HCT116 (cell line): ENCODE data around the gene TPD52L1. TPM values are rescaled to one million over a fixed set of nuclear protein-coding genes. Genes with fewer than 3 reads are reported as not detected.

ENCODE experiments used
- ATAC-seq: fragments of 200-7000 bp; cut with Tn5 transposase; 2 replicates; pipeline ENCODE4 v1.9.1; 2020; ENCODE audit warnings: mild to moderate bottlenecking, moderate library complexity
- BruUV-seq: library from RNA; stranded (reverse); fragments of 400-500 nt; replicated peaks from 2 replicates; lab custom pipeline; 2021; lab: Mats Ljungman, UMichigan
- CTCF ChIA-PET: fragments of 300-600 bp; sonication (Branson Sonifier 250); formaldehyde crosslinking; loops from one replicate; lab custom pipeline; 2021; ENCODE audit warnings: antibody characterized with exemption; lab: Charles Lee
- POLR2A ChIA-PET: fragments of 300-600, 350-600 bp; sonication (Branson Sonifier 250); formaldehyde crosslinking; loops from one replicate; lab custom pipeline; 2021; ENCODE audit warnings: antibody characterized with exemption; lab: Charles Lee
- RAD21 ChIA-PET, 2 experiments: fragments of 300-600 bp; sonication (Branson Sonifier 250); formaldehyde crosslinking; loops; one replicate each; lab custom pipeline; 2023; ENCODE audit warnings: low total read pairs in 2 of 2; ENCODE audit not compliant: uncharacterized antibody in 2 of 2, unreplicated experiment in 2 of 2, low non-redundant PET in 1 of 2; lab: Charles Lee
- DNase-seq: peaks from one replicate; pipeline ENCODE4 v3.0.0-alpha.2; 2010; ENCODE audit warnings: low read depth, low spot score
- H2AFZ ChIP-seq: fragments of 200-600 bp; shearing (Covaris generic), sonication (generic); 2 replicates; pipeline ENCODE4 v1.6.1; 2017; ENCODE audit warnings: low read depth, mixed run types, mixed read lengths, antibody characterized with exemption, low read length; ENCODE audit not compliant: poor library complexity, severe bottlenecking
- H3K27ac ChIP-seq: 2 replicates; pipeline ENCODE4 v1.5.1; 2012; ENCODE audit warnings: low read depth, low read length
- H3K27me3 ChIP-seq: fragments of 200-600 bp; sonication (generic); 2 replicates; pipeline ENCODE4 v1.6.1; 2016; ENCODE audit warnings: mixed run types, low read length, mixed read lengths; ENCODE audit not compliant: insufficient read depth
- H3K36me3 ChIP-seq, 2 experiments: fragments of 200-500 bp in 1 of 2; fragments of 200-600 bp in 1 of 2; sonication (Bioruptor generic) in 1 of 2; sonication (generic) in 1 of 2; 2 replicates each; pipeline versions ENCODE4 v1.5.1 to v1.6.1; 2014 to 2016; ENCODE audit warnings: low read length in 2 of 2, inconsistent platforms in 1 of 2, mixed read lengths in 1 of 2, mixed run types in 1 of 2; ENCODE audit not compliant: insufficient read depth in 2 of 2, control insufficient read depth in 1 of 2
- H3K4me1 ChIP-seq, 2 experiments: fragments of 200-600 bp in 1 of 2; sonication (generic) in 1 of 2; 2 replicates each; pipeline versions ENCODE4 v1.5.1 to v1.6.1; 2012 to 2017; ENCODE audit warnings: low read length in 2 of 2, inconsistent platforms in 1 of 2, mild to moderate bottlenecking in 1 of 2, mixed read lengths in 1 of 2, mixed run types in 1 of 2, moderate library complexity in 1 of 2; ENCODE audit not compliant: insufficient read depth in 2 of 2, control insufficient read depth in 1 of 2
- H3K4me2 ChIP-seq: fragments of 200-600 bp; sonication (generic); 2 replicates; pipeline ENCODE4 v1.6.1; 2017; ENCODE audit warnings: mixed run types, low read length, mixed read lengths
- H3K4me3 ChIP-seq, 2 experiments: fragments of 200-600 bp in 1 of 2; sonication (generic) in 1 of 2; replicated peaks in 1 of 2; 2 replicates each; pipeline ENCODE4 v1.5.1; 2011 to 2016; ENCODE audit warnings: low read length in 2 of 2, control low read depth in 1 of 2, low read depth in 1 of 2, mild to moderate bottlenecking in 1 of 2, mixed read lengths in 1 of 2, mixed run types in 1 of 2
- H3K79me2 ChIP-seq: fragments of 200-600 bp; sonication (generic); 2 replicates; pipeline ENCODE4 v1.6.1; 2017; ENCODE audit warnings: mild to moderate bottlenecking, mixed run types, low read length, moderate library complexity, mixed read lengths; ENCODE audit not compliant: insufficient read depth
- H3K9ac ChIP-seq: fragments of 200-600 bp; sonication (generic); 2 replicates; pipeline ENCODE4 v1.6.1; 2016; ENCODE audit warnings: low read length, mixed read lengths
- H3K9me2 ChIP-seq: fragments of 200-600 bp; sonication (generic), shearing (Covaris generic); 2 replicates; pipeline ENCODE4 v1.6.1; 2017; ENCODE audit warnings: mixed run types, mild to moderate bottlenecking, moderate library complexity; ENCODE audit not compliant: insufficient read depth
- H3K9me3 ChIP-seq, 2 experiments: fragments of 200-500 bp in 1 of 2; fragments of 200-600 bp in 1 of 2; sonication (Bioruptor generic) in 1 of 2; sonication (generic) in 1 of 2; 2 replicates each; pipeline ENCODE4 v1.6.1; 2014 to 2017; ENCODE audit warnings: low read length in 2 of 2, mixed read lengths in 2 of 2, inconsistent platforms in 1 of 2, low read depth in 1 of 2, mild to moderate bottlenecking in 1 of 2, mixed run types in 1 of 2, moderate library complexity in 1 of 2; ENCODE audit not compliant: control insufficient read depth in 1 of 2, insufficient read depth in 1 of 2
- H4K20me1 ChIP-seq: fragments of 200-600 bp; sonication (generic), shearing (Covaris generic); 2 replicates; pipeline ENCODE4 v1.6.1; 2017; ENCODE audit warnings: mixed run types, mild to moderate bottlenecking, moderate library complexity; ENCODE audit not compliant: insufficient read depth
- CEBPB ChIP-seq: IDR thresholded peaks from 2 replicates; pipeline ENCODE4 v1.6.1; 2012; ENCODE audit warnings: low read depth
- CTCF ChIP-seq, 3 experiments: fragments of 200-600 bp in 1 of 3; sonication (generic) in 1 of 3; IDR thresholded peaks in 2 of 3; conservative IDR thresholded peaks in 1 of 3; 2 replicates each; pipeline ENCODE4 v1.5.1; 2012 to 2017; ENCODE audit warnings: low read depth in 2 of 3, low read length in 2 of 3, antibody characterized with exemption in 1 of 3, borderline replicate concordance in 1 of 3, control low read depth in 1 of 3, mild to moderate bottlenecking in 1 of 3, mixed read lengths in 1 of 3, mixed run types in 1 of 3, moderate library complexity in 1 of 3; ENCODE audit not compliant: insufficient read depth in 1 of 3
- EGR1 ChIP-seq: IDR thresholded peaks from 2 replicates; pipeline ENCODE4 v1.6.1; 2012; ENCODE audit warnings: low read depth
- ELF1 ChIP-seq: IDR thresholded peaks from 2 replicates; pipeline ENCODE4 v1.6.1; 2012; ENCODE audit warnings: low read depth, borderline replicate concordance
- EZH2phosphoT487 ChIP-seq: fragments of 200-600 bp; IDR thresholded peaks from 2 replicates; pipeline ENCODE4 v1.6.1; 2018; ENCODE audit warnings: antibody characterized with exemption, borderline replicate concordance
- JUND ChIP-seq: IDR thresholded peaks from 2 replicates; pipeline ENCODE4 v1.6.1; 2012
- POLR2AphosphoS5 ChIP-seq: IDR thresholded peaks from 2 replicates; pipeline ENCODE4 v1.6.1; 2011; ENCODE audit warnings: mild to moderate bottlenecking, low read depth, low read length, moderate library complexity
- RAD21 ChIP-seq: IDR thresholded peaks from 2 replicates; pipeline ENCODE4 v1.6.1; 2012; ENCODE audit warnings: low read depth, mild to moderate bottlenecking
- SIN3A ChIP-seq: IDR thresholded peaks from 2 replicates; pipeline ENCODE4 v1.6.1; 2012; ENCODE audit warnings: low read depth
- SP1 ChIP-seq: IDR thresholded peaks from 2 replicates; pipeline ENCODE4 v1.6.1; 2012; ENCODE audit warnings: low read depth
- ZFX ChIP-seq: fragments of 450-650 bp; IDR thresholded peaks from 2 replicates; pipeline ENCODE4 v1.6.1; 2017
- ZNF274 ChIP-seq: fragments of 200-500 bp; sonication (Bioruptor generic); IDR thresholded peaks from 2 replicates; pipeline ENCODE4 v1.6.1; 2014; ENCODE audit warnings: mild to moderate bottlenecking, low read depth, low read length, inconsistent platforms
- intact Hi-C: fragments of 100-400 bp; cut with micrococcal nuclease; formaldehyde crosslinking; loops from 2 replicates; pipeline ENCODE4 v1.10.0; 2022
- total RNA-seq: library from RNA; stranded (reverse); gene quantifications from one replicate; pipeline ENCODE4 v1.2.1, GENCODE V29; 2021; ENCODE audit not compliant: unreplicated experiment

TPD52L1 gene
- total RNA-seq, 1 experiment from 2014 or later: 64.1 TPM

GRCh38 chr6:125151700-125152099, 1.9 kb upstream of the TPD52L1 start (continued):
- no peak for TF ChIP-seq SIN3A
- TF ChIP-seq JUND: no peak
- no peak for TF ChIP-seq EZH2phosphoT487
- TF ChIP-seq, all 23 proteins: peak for 0

- DNase-seq (no peak), ATAC-seq (peak; percentile 45)
- RAD21 ChIA-PET: no interaction called here
- POLR2A ChIA-PET: interaction anchor here (0.6 to 1.0 kb wide), 2 partner anchors 30 to 147 kb away, joined by 3 to 5 read pairs; partner anchors contain the start of gene HDDC2
- H3K4me3 ChIP-seq: peak overlapping the region; percentile 75 to 86
- BruUV-seq: no TSS peak
- H4K20me1 ChIP-seq: no peaks in the 10 kb centered on the region
- H3K9me2 ChIP-seq: no peaks in the 10 kb centered on the region
- no peaks in the 10 kb centered on the region for H3K36me3 ChIP-seq
- peak overlapping the region; percentile 77 for H2AFZ ChIP-seq
- no peaks in the 10 kb centered on the region for H3K27me3 ChIP-seq
- TF ChIP-seq ELF1 (no peak), JUND (no peak), ZFX (0 out of 2 replicates have a peak, but pooled peaks have one; percentile 21), POLR2AphosphoS5 (no peak)
- CTCF ChIA-PET: interaction anchor here (0.6 to 1.9 kb wide), 10 partner anchors 10 to 284 kb away, joined by 3 to 9 read pairs (median 4); partner anchors contain the start of gene HDDC2
- H3K4me2 ChIP-seq: peak overlapping the region; percentile 97
- no peaks in the 10 kb centered on the region; the same call in none of the 2 replicates for H3K79me2 ChIP-seq
- H3K9ac ChIP-seq: peak overlapping the region; percentile 84
- peak overlapping the region; percentile 82 for H3K27ac ChIP-seq
- H3K4me1 ChIP-seq: peaks cover 14 to 35% of the 10 kb centered on the region in 2 experiments
- intact Hi-C loops: loop anchor here (2.0 to 10.0 kb wide), 2 partner anchors 53 to 611 kb away; no protein-coding TSS in a partner anchor
- no peaks in the 10 kb centered on the region for H3K9me3 ChIP-seq
Observed at GRCh38 chr6:125154118-125154760, 666 bp downstream of the TPD52L1 start.

GRCh38 chr6:125154761-125155135, 1.2 kb downstream of the TPD52L1 start:
- Histone ChIP-seq H3K9ac (peak overlapping the region; percentile 84), H3K27me3 (no peaks in the 10 kb centered on the region), H3K9me3 (no peaks in the 10 kb centered on the region), H2AFZ (peak overlapping the region; percentile 77), H3K4me3 (peak overlapping the region; percentile 75 to 86), H3K27ac (peak overlapping the region; percentile 82), H3K4me1 (peaks cover 9 to 30% of the 10 kb centered on the region in 2 experiments; a peak in 3 of 4 replicates), H3K9me2 (no peaks in the 10 kb centered on the region), H3K36me3 (no peaks in the 10 kb centered on the region), H3K4me2 (peak overlapping the region; percentile 97), H3K79me2 (no peaks in the 10 kb centered on the region; the same call in none of the 2 replicates), H4K20me1 (no peaks in the 10 kb centered on the region)
- ChIA-PET RAD21 (no interaction called here), CTCF (no interaction called here), POLR2A (interaction anchor here (0.7 kb wide), 1 partner anchor 41 kb away, joined by 3 read pairs; no protein-coding TSS in a partner anchor)
- BruUV-seq: TSS peak; percentile 56
- DNase-seq (peak; percentile 51), ATAC-seq (peak; percentile 51)
- TF ChIP-seq EGR1 (peak; percentile 87), JUND (peak; percentile 40; the same call in 1 of the 2 replicates), CTCF (IDR thresholded peaks at IDR 0.05 in 2 of 3, conservative IDR thresholded peaks at IDR 0.05 in 1 of 3; ENCODE audit: borderline replicate concordance in 1 of 3, insufficient read depth in 1 of 3, low read depth in 2 of 3, low read length in 2 of 3) (peak; percentile 29 to 54 (median 42); a peak in 5 of 6 replicates), RAD21 (peak; percentile 27; the same call in 1 of the 2 replicates), ZNF274 (no peak), SP1 (no peak; the same call in 1 of the 2 replicates), ELF1 (no peak), CEBPB (0 out of 2 replicates have a peak, but pooled peaks have one; percentile 32)
- intact Hi-C loops: loop anchor here (1.0 to 10.0 kb wide), 3 partner anchors 38 to 610 kb away; no protein-coding TSS in a partner anchor
